Thoracic aorta (tissue), 2 donors: ENCODE measurements around the gene ZDHHC3. TPM values are rescaled to one million over a fixed set of nuclear protein-coding genes. Genes with fewer than 3 reads are reported as not detected.

Experiments
- ATAC-seq: fragments of 150-250 bp; one replicate; pipeline ENCODE4 v1.8.0; 2017; ENCODE audit warnings: low read depth; ENCODE audit not compliant: insufficient number of reproducible peaks, low FRiP score
- DNase-seq: peaks from one replicate; pipeline ENCODE4 v3.0.0-alpha.2; 2020; ENCODE audit warnings: low spot score
- H3K27ac ChIP-seq, 2 donors: fragments of 200-600 bp; sonication (generic); 1 replicate in 1 of 2; 2 replicates in 1 of 2; pipeline ENCODE4 v1.5.1; 2016; ENCODE audit warnings: mild to moderate bottlenecking in 2 of 2, moderate library complexity in 2 of 2
- H3K27me3 ChIP-seq: fragments of 200-600 bp; sonication (generic); replicated peaks from 2 replicates; pipeline ENCODE4 v1.6.0; 2016; ENCODE audit warnings: mild to moderate bottlenecking; ENCODE audit not compliant: insufficient read depth
- H3K36me3 ChIP-seq: fragments of 200-600 bp; sonication (generic); one replicate; pipeline ENCODE4 v1.5.1; 2016
- H3K4me1 ChIP-seq, 2 donors: fragments of 200-600 bp; sonication (generic); 1 replicate in 1 of 2; 2 replicates in 1 of 2; pipeline versions ENCODE4 v1.5.1 to v1.6.0; 2016; ENCODE audit warnings: low read depth in 2 of 2, mild to moderate bottlenecking in 1 of 2; ENCODE audit not compliant: control insufficient read depth in 1 of 2
- H3K4me3 ChIP-seq: fragments of 200-600 bp; sonication (generic); 2 replicates; pipeline ENCODE4 v1.5.1; 2016; ENCODE audit warnings: mild to moderate bottlenecking
- H3K9me3 ChIP-seq: fragments of 200-600 bp; sonication (generic); 2 replicates; pipeline ENCODE4 v1.5.1; 2016
- total RNA-seq, 2 donors: library from RNA; depleted of rRNA; stranded (reverse); fragments of >200 nt; gene quantifications; one replicate each; pipeline versions ENCODE4 v1.1.0 to v1.2.3, GENCODE V29; 2016
- TF ChIP-seq, protein P1 (sequence below): fragments of 200-600 bp; sonication (generic); IDR thresholded peaks from one replicate; pipeline ENCODE4 v1.5.1; 2019; ENCODE audit warnings: antibody characterized with exemption

The ZDHHC3 gene
- total RNA-seq, 2 donors from 2014 or later, result 70.8 to 72.3 TPM

DNA sequence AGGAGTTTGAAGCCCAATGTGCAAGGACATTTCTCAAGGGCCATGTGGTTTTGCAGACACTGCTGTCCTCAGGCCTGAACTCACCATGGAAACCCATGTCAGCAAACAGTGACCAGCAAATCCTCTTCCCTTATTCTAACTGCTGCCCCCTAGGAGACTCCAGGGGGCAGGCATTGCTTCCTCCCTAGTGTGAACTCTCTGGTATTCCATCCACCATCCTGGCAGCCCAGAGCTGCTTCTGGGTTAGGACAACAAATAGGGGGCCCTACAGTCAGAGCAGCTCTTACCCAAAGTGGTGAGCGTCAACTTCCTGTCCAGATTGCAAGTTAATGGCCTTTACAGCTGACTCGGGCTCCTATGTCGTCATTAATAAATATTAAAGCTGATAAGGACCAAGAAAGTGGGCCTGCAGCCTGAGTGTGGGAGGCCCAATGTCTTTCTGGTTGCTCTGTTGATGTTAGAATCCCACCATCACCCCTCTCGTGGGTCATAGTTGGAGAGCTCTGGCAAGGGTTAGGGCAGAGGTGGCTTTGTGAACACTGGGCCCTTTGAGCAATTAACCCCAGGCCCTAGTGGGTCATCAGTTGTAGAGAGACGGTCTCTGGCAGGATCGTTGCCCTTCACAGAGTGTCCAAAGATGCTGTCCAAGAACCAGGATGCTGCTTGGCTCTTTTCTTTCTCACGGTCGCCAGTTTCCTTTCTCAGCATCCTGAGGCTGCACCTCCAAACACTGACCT lies 60.1 kb downstream of the ZDHHC3 start:
- no peak for DNase-seq

DNA sequence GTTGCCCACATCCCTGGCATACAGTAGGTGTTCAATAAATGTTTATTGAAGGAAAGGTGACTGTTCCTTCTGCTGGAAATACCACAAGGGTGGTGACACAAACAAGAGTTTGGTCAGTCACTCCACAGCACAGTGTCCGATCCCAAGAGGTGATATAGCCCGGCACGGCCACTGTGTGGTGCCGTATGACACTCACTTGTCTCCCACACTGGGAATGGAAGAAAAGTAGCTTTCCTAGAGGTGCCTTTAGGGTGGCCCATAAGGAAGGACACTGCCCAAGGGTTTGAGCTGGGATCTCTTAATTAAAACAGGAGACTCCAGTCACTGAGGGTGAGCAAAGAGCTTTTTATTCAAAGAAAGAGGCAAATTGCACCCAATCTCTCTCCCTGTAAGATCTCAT lies 61.0 kb downstream of the ZDHHC3 start:
- Histone ChIP-seq H3K36me3 (no peaks in the 10 kb centered on the region), H3K27me3 (no peaks in the 10 kb centered on the region), H3K4me3 (no peak overlapping the region), H3K9me3 (no peaks in the 10 kb centered on the region), H3K27ac (no peak overlapping the region), H3K4me1 (no peaks in the 10 kb centered on the region)
- no peak for ATAC-seq
- TF ChIP-seq, protein P1, sequence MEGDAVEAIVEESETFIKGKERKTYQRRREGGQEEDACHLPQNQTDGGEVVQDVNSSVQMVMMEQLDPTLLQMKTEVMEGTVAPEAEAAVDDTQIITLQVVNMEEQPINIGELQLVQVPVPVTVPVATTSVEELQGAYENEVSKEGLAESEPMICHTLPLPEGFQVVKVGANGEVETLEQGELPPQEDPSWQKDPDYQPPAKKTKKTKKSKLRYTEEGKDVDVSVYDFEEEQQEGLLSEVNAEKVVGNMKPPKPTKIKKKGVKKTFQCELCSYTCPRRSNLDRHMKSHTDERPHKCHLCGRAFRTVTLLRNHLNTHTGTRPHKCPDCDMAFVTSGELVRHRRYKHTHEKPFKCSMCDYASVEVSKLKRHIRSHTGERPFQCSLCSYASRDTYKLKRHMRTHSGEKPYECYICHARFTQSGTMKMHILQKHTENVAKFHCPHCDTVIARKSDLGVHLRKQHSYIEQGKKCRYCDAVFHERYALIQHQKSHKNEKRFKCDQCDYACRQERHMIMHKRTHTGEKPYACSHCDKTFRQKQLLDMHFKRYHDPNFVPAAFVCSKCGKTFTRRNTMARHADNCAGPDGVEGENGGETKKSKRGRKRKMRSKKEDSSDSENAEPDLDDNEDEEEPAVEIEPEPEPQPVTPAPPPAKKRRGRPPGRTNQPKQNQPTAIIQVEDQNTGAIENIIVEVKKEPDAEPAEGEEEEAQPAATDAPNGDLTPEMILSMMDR, result no peak
- DNase-seq, result no peak

More for the DNA sequence above, 60.1 kb downstream of the ZDHHC3 start:
- H3K27ac ChIP-seq, result no peak overlapping the region
- ATAC-seq, result no peak
- no peaks in the 10 kb centered on the region for H3K9me3 ChIP-seq
- no peaks in the 10 kb centered on the region for H3K36me3 ChIP-seq
- TF ChIP-seq, protein P1, result no peak
- no peaks in the 10 kb centered on the region for H3K4me1 ChIP-seq
- no peak overlapping the region for H3K4me3 ChIP-seq
- no peaks in the 10 kb centered on the region for H3K27me3 ChIP-seq

DNA sequence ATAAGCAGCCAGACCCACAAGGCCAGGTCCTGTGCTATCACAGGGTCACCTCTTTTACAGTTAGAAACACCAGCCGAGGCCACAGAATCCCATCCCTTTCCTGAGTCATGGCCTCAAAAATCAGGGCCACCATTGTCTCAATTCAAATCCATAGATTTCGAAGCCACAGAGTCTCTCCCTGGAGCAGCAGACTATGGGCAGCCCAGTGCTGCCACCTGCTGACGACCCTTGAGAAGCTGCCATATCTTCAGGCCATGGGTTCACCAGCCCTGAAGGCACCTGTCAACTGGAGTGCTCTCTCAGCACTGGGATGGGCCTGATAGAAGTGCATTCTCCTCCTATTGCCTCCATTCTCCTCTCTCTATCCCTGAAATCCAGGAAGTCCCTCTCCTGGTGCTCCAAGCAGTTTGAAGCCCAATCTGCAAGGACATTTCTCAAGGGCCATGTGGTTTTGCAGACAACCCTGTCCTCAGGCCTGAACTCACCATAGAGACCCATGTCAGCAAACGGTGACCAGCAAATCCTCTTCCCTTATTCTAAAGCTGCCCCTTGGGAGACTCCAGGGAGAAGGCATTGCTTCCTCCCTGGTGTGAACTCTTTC lies 62.0 kb downstream of the ZDHHC3 start:
- TF ChIP-seq, protein P1, result peak; percentile 75
- no peak overlapping the region for H3K27ac ChIP-seq
- H3K4me1 ChIP-seq, result no peaks in the 10 kb centered on the region
- no peaks in the 10 kb centered on the region for H3K27me3 ChIP-seq
- H3K9me3 ChIP-seq, result no peaks in the 10 kb centered on the region
- no peaks in the 10 kb centered on the region for H3K36me3 ChIP-seq
- no peak overlapping the region for H3K4me3 ChIP-seq
- DNase-seq, result no peak
- peak; percentile 29 for ATAC-seq

DNA sequence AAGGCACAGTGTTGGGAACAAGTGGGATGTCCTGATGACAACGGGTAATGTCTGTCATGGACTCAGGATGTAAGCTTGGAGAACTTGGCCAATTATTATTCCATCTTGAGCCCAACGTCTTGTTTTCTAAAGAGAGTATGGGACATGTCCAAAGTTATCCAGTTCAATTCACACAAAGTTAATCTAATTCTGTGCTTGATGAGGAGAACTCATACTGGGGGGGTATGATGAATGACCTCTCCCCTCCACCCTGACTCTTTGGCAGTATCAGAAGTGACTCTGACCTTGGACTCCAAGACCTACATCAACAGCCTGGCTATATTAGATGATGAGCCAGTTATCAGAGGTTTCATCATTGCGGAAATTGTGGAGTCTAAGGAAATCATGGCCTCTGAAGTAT lies 65.3 kb downstream of the ZDHHC3 start:
- TF ChIP-seq, protein P1, result no peak
- DNase-seq (no peak), ATAC-seq (no peak)

DNA sequence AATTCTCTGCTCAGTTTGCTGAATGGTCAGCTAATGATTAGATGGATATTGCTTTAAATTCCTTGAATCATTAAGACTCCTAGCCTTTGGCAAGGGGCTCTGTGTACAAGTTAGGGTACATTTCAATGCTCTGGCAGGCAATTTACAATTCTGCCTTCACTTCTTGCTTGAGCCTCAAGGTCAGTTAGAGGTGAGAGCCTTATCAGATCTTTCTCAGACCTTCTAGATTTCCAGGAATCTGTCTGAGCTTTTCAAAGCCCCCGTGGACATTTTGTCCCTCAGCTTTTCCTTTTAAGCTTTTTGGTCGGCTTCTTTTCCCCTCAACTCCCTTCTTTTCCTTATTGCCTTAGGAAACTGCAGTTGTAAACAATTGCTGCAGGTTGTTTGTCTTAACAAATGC lies 66.9 kb downstream of the ZDHHC3 start:
- Histone ChIP-seq H3K27me3 (no peaks in the 10 kb centered on the region), H3K4me3 (no peak overlapping the region), H3K36me3 (no peaks in the 10 kb centered on the region), H3K27ac (no peak overlapping the region), H3K9me3 (no peaks in the 10 kb centered on the region), H3K4me1 (no peaks in the 10 kb centered on the region)
- no peak for ATAC-seq
- TF ChIP-seq, protein P1, result no peak
- DNase-seq, result no peak

More for the DNA sequence above, 65.3 kb downstream of the ZDHHC3 start:
- Histone ChIP-seq H3K27me3 (no peaks in the 10 kb centered on the region), H3K36me3 (no peaks in the 10 kb centered on the region), H3K9me3 (no peaks in the 10 kb centered on the region), H3K4me1 (no peaks in the 10 kb centered on the region), H3K4me3 (no peak overlapping the region), H3K27ac (no peak overlapping the region)
